Stomach (tissue), 9 donors: Measurements from ENCODE around the gene RASSF1. TPM values are rescaled to one million over a fixed set of nuclear protein-coding genes. Genes with fewer than 3 reads are reported as not detected.

Experiments
- DNase-seq, 2 donors: peaks; one replicate each; pipeline versions ENCODE4 v3.0.0 to v3.0.0-alpha.2; 2013 to 2019
- H3K27ac ChIP-seq, 5 donors: fragments of 200-600 bp in 4 of 5; sonication (generic) in 4 of 5; one replicate each; pipeline ENCODE4 v1.5.1; 2013 to 2019; ENCODE audit warnings: mild to moderate bottlenecking in 1 of 5, moderate library complexity in 1 of 5
- H3K27me3 ChIP-seq, 3 donors: fragments of 200-600 bp; sonication (generic); one replicate each; pipeline ENCODE4 v1.5.1; 2017 to 2019; ENCODE audit warnings: mixed run types in 1 of 3
- H3K36me3 ChIP-seq, 4 donors: fragments of 200-600 bp; sonication (generic); 1 replicate in 3 of 4; 2 replicates in 1 of 4; pipeline ENCODE4 v1.5.1; 2016 to 2019
- H3K4me1 ChIP-seq, 4 donors: fragments of 200-600 bp; sonication (generic); one replicate each; pipeline ENCODE4 v1.5.1; 2016 to 2019
- H3K4me3 ChIP-seq, 4 donors: fragments of 200-600 bp; sonication (generic) in 3 of 4; one replicate each; pipeline ENCODE4 v1.5.1; 2016 to 2019; ENCODE audit warnings: mild to moderate bottlenecking in 1 of 4
- H3K9me3 ChIP-seq, 4 donors: fragments of 200-600 bp; sonication (generic); one replicate each; pipeline ENCODE4 v1.5.1; 2016 to 2019
- CTCF ChIP-seq, 7 experiments: fragments of 450-650 bp in 4 of 7; fragments of 200-600 bp in 3 of 7; sonication (generic) in 3 of 7; IDR thresholded peaks; one replicate each; pipeline ENCODE4 v1.5.1; 2016 to 2019; ENCODE audit warnings: antibody characterized with exemption in 7 of 7, control low read depth in 2 of 7, mild to moderate bottlenecking in 1 of 7
- EP300 ChIP-seq: sonication (generic); formaldehyde crosslinking; IDR thresholded peaks from one replicate; pipeline ENCODE4 v1.6.1; 2017; ENCODE audit warnings: antibody characterized with exemption
- POLR2A ChIP-seq, 4 donors: fragments of 450-650 bp; IDR thresholded peaks; one replicate each; pipeline ENCODE4 v1.6.1; 2016; ENCODE audit warnings: antibody characterized with exemption in 4 of 4, control low read depth in 2 of 4, mild to moderate bottlenecking in 1 of 4, moderate library complexity in 1 of 4
- POLR2AphosphoS5 ChIP-seq, 3 donors: sonication (generic); formaldehyde crosslinking; IDR thresholded peaks; one replicate each; pipeline ENCODE4 v1.6.1; 2016; ENCODE audit warnings: antibody characterized with exemption in 3 of 3
- WGBS, 5 donors: extraction: QIAGEN DNeasy Blood & Tissue Kit in 3 of 5; methylation state at CpG; one replicate each; pipeline versions ENCODE4 v1.1.5 to v1.1.7; 2013 to 2018; 5-methylcytosine and 5-hydroxymethylcytosine counted together
- intact Hi-C: fragments of 100-400 bp; cut with DNase I; formaldehyde crosslinking; loops from one replicate; pipeline ENCODE4 v1.15.1; 2023; ENCODE audit warnings: low total_unique reads
- polyA plus RNA-seq, 3 donors: library from polyadenylated mRNA; stranded (reverse); fragments of 200-250 nt; gene quantifications; one replicate each; pipeline ENCODE4 v1.2.3, GENCODE V29; 2013
- total RNA-seq, 5 donors: library from RNA; depleted of rRNA; stranded (reverse); fragments of >200 nt; gene quantifications; one replicate each; pipeline versions ENCODE4 v1.1.0 to v1.2.3, GENCODE V29; 2014 to 2016
- donor health status: healthy with polysubstance abuse.
- donor health status: Bipolar disorder and iron deficiency.
- donor health status: healthy.

Gene RASSF1
- total and polyA plus RNA-seq, 8 donors: 16.5 to 37.3 (median 27.4) TPM

DNA sequence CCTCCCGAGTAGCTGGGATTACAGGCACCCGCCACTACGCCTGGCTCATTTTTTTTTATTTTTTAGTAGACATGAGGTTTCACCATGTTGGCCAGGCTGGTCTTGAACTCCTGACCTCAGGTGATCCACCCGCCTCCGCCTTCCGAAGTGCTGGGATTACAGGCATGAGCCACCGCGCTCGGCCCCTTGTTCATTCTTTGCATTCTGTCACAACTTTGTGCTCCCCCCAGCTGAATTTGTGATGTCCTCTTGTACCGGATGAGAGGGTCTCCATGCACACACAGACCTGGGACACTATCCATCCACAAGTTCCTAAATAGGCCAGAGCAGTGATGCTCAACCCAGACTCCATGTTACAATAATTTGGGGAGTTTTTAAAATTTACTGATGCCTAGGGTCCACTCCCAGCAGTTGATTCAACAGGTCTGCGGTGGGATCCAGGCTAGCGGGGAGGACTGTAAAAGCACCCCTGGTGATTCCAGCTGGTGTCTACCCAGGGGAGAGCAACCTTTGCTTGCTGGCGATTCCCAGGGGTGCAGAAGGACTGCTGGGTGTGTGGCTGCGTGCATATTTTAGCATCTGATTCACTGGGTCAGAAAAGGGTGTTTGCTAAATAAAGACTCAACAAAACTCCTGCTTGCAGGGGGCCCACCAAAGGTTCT, 1.0 kb downstream of the RASSF1 start:
- H3K9me3 ChIP-seq: no peaks in the 10 kb centered on the region
- H3K4me3 ChIP-seq: peak overlapping the region; percentile 50 to 52 (median 52)
- peaks cover 50 to 68% (median 63%) of the 10 kb centered on the region in 4 donors for H3K4me1 ChIP-seq
- H3K27ac ChIP-seq: peak overlapping the region in 4 of 5 donors; percentile 96 to 99 (median 96)
- WGBS, 5 donors: 66 to 79% (median 77%) methylated on average over 14 of the region's 14 CpGs
- TF ChIP-seq POLR2AphosphoS5 (IDR thresholded peaks at IDR 0.05): no peak
- TF ChIP-seq CTCF (IDR thresholded peaks at IDR 0.05): no peak
- TF ChIP-seq EP300: no peak
- no peak for TF ChIP-seq POLR2A (IDR thresholded peaks at IDR 0.05)
- H3K36me3 ChIP-seq: no peaks in the 10 kb centered on the region
- DNase-seq: no peak
- intact Hi-C loops: no loop called here
- no peaks in the 10 kb centered on the region for H3K27me3 ChIP-seq

- no peaks in the 10 kb centered on the region for H3K36me3 ChIP-seq
- H3K27me3 ChIP-seq: no peaks in the 10 kb centered on the region
- peak overlapping the region in 2 of 4 donors; percentile 63 to 72 for H3K4me3 ChIP-seq
- peaks cover 57 to 75% (median 69%) of the 10 kb centered on the region in 4 donors for H3K4me1 ChIP-seq
- no peaks in the 10 kb centered on the region for H3K9me3 ChIP-seq
- intact Hi-C loops: no loop called here
- peak overlapping the region; percentile 26 to 99 (median 96) for H3K27ac ChIP-seq
- TF ChIP-seq POLR2A (IDR thresholded peaks at IDR 0.05) (no peak), CTCF (IDR thresholded peaks at IDR 0.05) (no peak), EP300 (no peak), POLR2AphosphoS5 (IDR thresholded peaks at IDR 0.05) (no peak)
- 55 to 69% (median 60%) methylated on average over 5 of the region's 5 CpGs for WGBS, 5 donors
- DNase-seq: no peak
Measured at GRCh38 chr3:50338965-50339364, 1.7 kb downstream of the RASSF1 start.

DNA sequence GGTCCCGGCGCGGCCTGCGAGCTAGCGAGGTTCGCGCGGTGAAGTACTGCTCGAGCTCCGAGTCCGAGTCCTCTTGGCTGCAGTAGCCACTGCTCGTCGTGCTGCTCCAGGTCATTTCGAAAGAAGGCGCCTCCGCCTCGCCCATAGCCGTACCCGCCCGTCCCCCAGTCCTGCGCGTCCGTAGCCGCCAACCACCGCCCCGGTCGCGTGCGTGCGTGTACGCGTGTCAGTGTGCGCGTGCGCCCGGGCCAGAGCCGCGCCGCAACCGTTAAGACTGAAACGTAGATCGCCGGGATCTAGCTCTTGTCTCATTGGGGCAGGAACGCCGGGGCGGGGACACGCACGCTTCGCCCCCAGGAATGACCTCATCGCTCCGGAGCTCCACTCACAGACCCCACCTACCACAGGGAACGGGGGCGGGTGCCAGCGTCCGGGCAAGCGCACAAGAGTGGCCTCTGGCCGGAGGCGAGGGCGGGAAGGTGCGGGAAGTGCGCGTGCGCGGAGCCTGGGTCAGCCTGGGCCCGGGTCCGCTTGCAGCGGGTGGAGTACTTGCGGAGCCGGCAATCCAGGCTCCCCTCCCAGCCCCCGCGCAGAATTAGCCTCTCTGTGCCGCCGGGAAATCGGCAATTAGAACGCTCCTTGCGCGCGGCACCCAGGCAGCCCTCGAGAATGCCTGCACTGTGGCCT, 3.3 kb downstream of the RASSF1 start:
- 0 to 2% (median 1%) methylated on average over 29 to 79 of the region's 79 CpGs for WGBS, 5 donors
- intact Hi-C loops: no loop called here
- no peaks in the 10 kb centered on the region for H3K27me3 ChIP-seq
- TF ChIP-seq POLR2AphosphoS5 (IDR thresholded peaks at IDR 0.05): peak; percentile 97 to 99 (median 99)
- peak in 2 of 4 donors; percentile 81 to 89 for TF ChIP-seq POLR2A (IDR thresholded peaks at IDR 0.05)
- TF ChIP-seq EP300: peak; percentile 10
- no peak for TF ChIP-seq CTCF (IDR thresholded peaks at IDR 0.05)
- H3K27ac ChIP-seq: peak overlapping the region; percentile 96 to 99 (median 96)
- H3K4me3 ChIP-seq: peak overlapping the region; percentile 63 to 92 (median 68)
- H3K4me1 ChIP-seq: peaks cover 66 to 88% (median 80%) of the 10 kb centered on the region in 4 donors
- no peaks in the 10 kb centered on the region for H3K9me3 ChIP-seq
- H3K36me3 ChIP-seq: peaks cover 2 to 12% (median 3%) of the 10 kb centered on the region in 4 donors
- DNase-seq: peak; percentile 100

DNA sequence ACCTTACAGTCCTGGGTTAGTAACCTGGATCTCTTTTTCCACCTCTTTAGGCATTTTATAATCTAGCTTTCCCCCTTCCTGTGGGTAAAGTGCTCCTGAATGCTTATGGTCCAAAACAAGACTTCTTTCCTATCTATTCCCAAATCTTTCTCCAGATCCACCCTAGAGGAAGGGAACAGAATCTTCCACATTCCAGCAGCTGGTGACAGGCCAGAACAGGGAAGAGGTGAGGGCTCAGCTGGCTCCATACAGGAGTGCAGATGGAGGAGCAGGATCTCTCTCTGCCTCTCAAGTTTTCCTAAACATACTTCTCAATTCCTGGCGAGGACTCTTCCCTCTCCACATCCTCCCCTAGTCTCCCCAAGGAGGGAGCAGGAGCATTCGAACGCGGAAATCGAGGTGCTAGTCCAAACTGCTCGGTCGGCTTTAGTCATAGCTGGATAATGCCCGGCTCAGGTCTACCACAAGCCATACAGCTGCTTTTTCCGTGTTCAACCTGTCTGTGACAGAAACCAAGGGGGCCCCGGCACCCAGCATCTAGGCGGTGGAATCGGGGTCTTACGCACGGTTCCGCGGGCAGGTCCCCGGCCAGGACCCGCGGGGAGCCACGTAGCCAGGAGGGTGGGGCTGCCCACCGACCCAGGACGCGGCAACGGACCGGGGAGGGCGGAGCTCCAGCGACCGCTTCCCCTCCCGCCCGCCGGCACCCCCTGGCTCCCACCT, 4.0 kb downstream of the RASSF1 start:
- TF ChIP-seq POLR2A (IDR thresholded peaks at IDR 0.05): no peak
- H3K4me3 ChIP-seq: peak overlapping the region; percentile 63 to 92 (median 68)
- peaks cover 65 to 88% (median 77%) of the 10 kb centered on the region in 4 donors for H3K4me1 ChIP-seq
- DNase-seq: peak in 1 of 2 donors; percentile 44
- WGBS, 5 donors: 0 to 2% (median 1%) methylated on average over 11 to 31 of the region's 31 CpGs
- no peaks in the 10 kb centered on the region for H3K27me3 ChIP-seq
- no peaks in the 10 kb centered on the region for H3K9me3 ChIP-seq
- peaks cover 9 to 19% (median 10%) of the 10 kb centered on the region in 4 donors for H3K36me3 ChIP-seq
- intact Hi-C loops: no loop called here
- peak overlapping the region; percentile 96 to 99 (median 96) for H3K27ac ChIP-seq
